HG02938 (cell line): ENCODE measurements around the gene RAB36.

Source experiments
- ATAC-seq: cut with Tn5 transposase; IDR thresholded peaks from one replicate; pipeline ENCODE4 v1.9.1; 2021; ENCODE audit warnings: mild to moderate bottlenecking, moderate library complexity; ENCODE audit not compliant: unreplicated experiment

RAB36 gene

GRCh38 chr22:23180893-23181720 is 35.8 kb downstream of the RAB36 start:
- no peak for ATAC-seq

DNA sequence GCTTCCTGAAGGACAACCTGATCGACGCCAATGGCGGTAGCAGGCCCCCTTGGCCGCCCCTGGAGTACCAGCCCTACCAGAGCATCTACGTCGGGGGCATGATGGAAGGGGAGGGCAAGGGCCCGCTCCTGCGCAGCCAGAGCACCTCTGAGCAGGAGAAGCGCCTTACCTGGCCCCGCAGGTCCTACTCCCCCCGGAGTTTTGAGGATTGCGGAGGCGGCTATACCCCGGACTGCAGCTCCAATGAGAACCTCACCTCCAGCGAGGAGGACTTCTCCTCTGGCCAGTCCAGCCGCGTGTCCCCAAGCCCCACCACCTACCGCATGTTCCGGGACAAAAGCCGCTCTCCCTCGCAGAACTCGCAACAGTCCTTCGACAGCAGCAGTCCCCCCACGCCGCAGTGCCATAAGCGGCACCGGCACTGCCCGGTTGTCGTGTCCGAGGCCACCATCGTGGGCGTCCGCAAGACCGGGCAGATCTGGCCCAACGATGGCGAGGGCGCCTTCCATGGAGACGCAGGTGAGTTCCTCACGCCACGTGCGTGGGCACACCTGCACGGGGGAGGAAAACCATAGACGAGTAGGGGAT is 36.5 kb downstream of the RAB36 start:
- no peak for ATAC-seq

DNA sequence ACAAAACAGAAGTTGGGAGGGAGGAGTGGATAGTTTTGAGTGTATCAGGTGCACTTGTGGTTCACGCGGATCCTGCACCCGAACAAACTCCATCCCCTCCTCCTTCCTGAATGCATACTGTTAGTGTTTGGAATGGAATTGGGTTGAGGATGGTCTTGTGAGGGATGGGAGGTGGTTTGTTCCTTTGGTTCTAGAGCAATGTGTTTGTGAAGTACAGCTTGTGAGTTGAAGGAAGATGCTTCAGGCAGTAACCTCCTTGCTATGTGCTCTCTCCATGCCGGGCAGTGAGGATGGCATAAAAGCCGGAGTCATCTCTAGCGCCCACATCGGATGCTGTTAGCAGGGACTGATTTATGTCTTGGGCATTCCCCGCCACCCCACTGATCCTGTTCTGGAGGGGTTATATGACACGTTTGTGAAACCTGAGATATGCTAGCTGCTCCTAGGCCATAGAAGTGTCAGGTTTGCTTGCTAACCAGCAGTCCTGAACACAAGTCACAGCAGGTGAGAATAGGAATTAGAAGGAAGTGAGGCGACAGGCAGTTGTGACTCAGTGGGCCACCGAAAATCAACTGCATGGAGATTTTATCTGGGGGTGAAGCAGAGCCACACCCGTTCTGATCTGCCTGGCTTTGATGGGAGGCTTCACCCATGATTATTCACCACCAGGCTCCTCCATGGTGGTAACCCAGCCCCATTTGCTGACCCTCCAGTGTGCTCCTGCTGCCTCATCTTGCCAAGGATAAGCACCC is 37.2 kb downstream of the RAB36 start:
- ATAC-seq, result no peak

GRCh38 chr22:23183061-23183698 is 37.9 kb downstream of the RAB36 start:
- ATAC-seq, result no peak

DNA sequence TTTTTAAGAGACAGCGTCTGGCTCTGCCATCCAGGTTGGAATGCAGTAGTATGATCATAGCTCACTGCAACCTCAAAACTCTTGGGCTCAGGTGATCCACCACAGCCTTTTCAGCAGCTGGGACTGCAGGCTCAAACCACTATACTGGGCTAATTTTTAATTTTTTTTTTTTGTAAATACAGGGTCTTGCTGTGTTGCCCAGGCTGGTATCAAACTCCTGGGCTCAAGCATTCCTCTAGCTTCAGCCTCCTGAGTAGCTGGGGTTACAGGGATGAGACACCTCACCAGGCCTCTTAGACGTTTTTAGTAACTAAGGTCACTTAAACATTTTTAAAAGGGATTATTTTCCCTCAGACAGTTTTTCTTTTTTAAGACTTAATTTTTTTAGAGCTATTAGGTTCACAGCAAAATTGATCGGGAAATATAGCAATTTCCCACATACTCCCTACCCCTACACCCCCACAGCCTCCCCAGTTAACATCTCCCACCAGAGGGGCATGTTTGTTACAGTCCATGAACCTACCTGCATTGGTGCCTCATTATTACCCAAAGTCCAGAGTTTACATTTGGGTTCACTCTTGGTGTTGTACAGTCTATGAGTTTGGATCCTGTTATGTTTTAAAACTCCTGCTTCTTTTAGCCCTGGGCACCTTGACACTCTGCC is 39.0 kb downstream of the RAB36 start:
- ATAC-seq, result no peak

DNA sequence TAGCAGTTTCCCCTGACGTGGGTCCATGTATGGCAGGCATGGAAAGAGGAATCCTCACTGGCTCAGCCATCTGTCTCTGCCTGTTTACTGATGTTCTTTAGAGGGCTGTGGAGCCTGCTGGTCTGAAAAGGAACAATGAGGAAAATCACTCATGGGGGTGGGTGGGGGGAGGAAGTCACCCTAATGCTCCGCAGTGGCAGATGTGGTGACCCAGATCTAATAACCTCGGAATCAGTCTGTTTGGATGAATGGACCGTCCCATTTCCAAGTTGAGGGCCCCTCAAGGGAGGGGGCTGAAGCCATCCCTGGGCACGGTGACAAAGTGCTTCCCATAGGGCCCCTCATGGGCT is 39.5 kb downstream of the RAB36 start:
- ATAC-seq, result no peak

GRCh38 chr22:23187211-23187610 is 41.9 kb downstream of the RAB36 start:
- ATAC-seq, result no peak

GRCh38 chr22:23187871-23188700 is 42.8 kb downstream of the RAB36 start:
- ATAC-seq, result no peak

DNA sequence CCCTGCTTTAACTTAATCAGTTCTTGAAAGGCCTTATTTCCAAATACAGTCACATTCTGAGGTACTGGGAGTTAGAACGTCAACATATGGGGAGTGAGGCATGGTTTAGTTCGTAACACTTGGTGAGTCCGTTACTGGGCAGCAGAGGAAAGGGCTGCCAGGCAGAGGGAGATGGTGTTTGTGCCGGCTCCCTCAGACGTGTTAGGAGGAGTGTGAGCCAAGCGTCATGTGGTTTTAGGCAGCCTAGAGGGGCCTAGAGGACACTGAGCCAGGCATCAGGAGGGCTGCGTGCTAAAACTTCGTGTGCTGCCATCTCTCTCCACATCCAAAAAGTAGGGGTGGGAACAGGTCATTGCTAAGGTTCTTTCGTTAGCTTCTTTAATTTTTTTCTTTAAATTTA is 45.2 kb downstream of the RAB36 start:
- ATAC-seq, result no peak

GRCh38 chr22:23192133-23192532 is 46.9 kb downstream of the RAB36 start:
- ATAC-seq, result no peak

GRCh38 chr22:23192558-23192957 is 47.3 kb downstream of the RAB36 start:
- ATAC-seq, result no peak

- ATAC-seq, result no peak
Observed at GRCh38 chr22:23193196-23193827, 48.0 kb downstream of the RAB36 start.

- no peak for ATAC-seq
Observed at GRCh38 chr22:23193882-23194281, 48.6 kb downstream of the RAB36 start.

GRCh38 chr22:23196165-23196564 is 50.9 kb downstream of the RAB36 start:
- ATAC-seq, result no peak

GRCh38 chr22:23197836-23198235 is 52.6 kb downstream of the RAB36 start:
- no peak for ATAC-seq

DNA sequence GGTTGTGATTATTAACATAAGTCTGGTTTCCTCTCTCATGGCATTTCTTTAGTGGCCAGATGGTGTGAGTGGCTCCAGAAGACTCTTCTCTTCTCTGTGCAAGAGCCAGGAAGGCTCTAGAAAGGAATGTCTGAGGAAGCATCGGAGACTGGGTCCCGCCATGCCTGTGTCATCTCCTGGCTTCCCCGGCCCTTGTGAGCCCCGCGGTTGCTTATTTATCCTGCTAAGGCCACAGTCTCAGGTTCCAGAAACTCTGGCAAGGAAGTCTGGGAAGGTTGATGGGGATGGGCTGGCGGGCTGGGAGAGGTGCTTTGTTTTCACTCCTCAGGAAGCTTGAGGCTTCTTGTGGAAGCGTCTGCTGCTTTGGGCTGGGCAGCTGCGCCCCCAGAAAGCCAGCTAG is 53.9 kb downstream of the RAB36 start:
- no peak for ATAC-seq

GRCh38 chr22:23200898-23201297 is 55.6 kb downstream of the RAB36 start:
- no peak for ATAC-seq

GRCh38 chr22:23202812-23203451 is 57.7 kb downstream of the RAB36 start:
- ATAC-seq, result no peak

- ATAC-seq, result no peak
Observed at GRCh38 chr22:23203452-23204124, 58.3 kb downstream of the RAB36 start.
